Measurements from ENCODE around the gene MICAL2. TPM values are rescaled to one million over a fixed set of nuclear protein-coding genes. Genes with fewer than 3 reads are reported as not detected.

Gene MICAL2
- total and polyA plus RNA-seq, 10 of the 15 experiments (the other 5 are each of a cell fraction or from before 2014, with no cell fraction given): 0.90 to 5.6 (median 2.4) TPM

DNA sequence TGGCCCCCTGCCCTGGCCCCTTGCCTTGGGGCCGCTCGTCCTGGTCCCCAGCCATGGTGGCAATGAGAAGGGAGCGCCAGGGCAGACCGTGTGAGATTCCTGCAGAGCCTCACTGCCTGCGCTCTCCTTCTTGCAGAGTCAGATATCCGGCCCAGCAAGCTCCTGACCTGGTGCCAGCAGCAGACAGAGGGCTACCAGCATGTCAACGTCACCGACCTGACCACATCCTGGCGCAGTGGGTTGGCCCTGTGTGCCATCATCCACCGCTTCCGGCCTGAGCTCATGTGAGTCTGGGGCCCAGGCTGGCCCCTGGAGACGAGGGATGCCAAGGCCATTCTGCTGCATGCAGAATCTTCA is 114.1 kb downstream of the MICAL2 start (continued):
- TF ChIP-seq ZNF24 (IDR thresholded peaks at IDR 0.05) (no peak), CREM (IDR thresholded peaks at IDR 0.05; ENCODE audit: low read depth) (peak; percentile 69; the same call in 1 of the 2 replicates), GATAD2B (conservative IDR thresholded peaks at IDR 0.05; ENCODE audit: low read depth) (no peak)
- TF ChIP-seq, protein P1, sequence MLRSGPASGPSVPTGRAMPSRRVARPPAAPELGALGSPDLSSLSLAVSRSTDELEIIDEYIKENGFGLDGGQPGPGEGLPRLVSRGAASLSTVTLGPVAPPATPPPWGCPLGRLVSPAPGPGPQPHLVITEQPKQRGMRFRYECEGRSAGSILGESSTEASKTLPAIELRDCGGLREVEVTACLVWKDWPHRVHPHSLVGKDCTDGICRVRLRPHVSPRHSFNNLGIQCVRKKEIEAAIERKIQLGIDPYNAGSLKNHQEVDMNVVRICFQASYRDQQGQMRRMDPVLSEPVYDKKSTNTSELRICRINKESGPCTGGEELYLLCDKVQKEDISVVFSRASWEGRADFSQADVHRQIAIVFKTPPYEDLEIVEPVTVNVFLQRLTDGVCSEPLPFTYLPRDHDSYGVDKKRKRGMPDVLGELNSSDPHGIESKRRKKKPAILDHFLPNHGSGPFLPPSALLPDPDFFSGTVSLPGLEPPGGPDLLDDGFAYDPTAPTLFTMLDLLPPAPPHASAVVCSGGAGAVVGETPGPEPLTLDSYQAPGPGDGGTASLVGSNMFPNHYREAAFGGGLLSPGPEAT (IDR thresholded peaks at IDR 0.05; ENCODE audit: low read depth): no peak
- TF ChIP-seq, protein P2, sequence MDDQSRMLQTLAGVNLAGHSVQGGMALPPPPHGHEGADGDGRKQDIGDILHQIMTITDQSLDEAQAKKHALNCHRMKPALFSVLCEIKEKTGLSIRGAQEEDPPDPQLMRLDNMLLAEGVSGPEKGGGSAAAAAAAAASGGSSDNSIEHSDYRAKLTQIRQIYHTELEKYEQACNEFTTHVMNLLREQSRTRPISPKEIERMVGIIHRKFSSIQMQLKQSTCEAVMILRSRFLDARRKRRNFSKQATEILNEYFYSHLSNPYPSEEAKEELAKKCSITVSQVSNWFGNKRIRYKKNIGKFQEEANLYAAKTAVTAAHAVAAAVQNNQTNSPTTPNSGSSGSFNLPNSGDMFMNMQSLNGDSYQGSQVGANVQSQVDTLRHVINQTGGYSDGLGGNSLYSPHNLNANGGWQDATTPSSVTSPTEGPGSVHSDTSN (IDR thresholded peaks at IDR 0.05; ENCODE audit: insufficient replicate concordance, low read depth, low read length): no peak

DNA sequence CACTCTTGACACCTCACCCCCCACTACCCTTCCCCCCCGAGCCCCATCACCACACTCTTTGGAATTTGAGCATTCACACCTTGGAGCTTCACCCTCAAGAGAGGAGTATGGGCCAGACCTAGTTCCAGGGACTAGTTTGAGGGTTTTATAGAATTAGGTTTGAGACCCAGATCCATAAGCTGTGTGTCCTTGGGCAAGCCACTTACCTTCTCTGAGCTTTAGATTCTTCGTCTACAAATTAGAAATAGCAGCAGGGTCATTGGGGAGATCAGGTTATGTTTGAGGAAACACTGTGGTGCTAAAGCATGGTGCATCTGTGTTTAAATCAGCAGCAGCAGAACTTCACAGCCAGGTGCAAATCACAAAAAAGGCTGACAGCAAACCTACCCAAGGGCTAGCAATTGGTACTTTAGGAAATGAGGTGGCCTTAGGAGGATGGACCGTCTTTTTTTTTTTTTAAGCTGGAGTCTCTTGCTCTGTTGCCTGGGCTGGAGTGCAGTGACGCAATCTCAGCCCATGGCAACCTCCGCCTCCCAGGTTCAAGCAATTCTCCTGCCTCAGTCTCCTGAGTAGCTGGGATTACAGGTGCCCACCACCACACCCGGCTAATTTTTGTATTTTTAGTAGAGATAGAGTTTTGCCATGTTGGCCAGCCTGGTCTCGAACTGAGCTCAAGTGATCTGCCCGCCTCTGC is 114.8 kb downstream of the MICAL2 start:
- Histone ChIP-seq H3K27ac (ENCODE audit: control insufficient read depth, insufficient read depth) (no peak overlapping the region), H4K20me1 (ENCODE audit: control insufficient read depth, insufficient read depth) (no peaks in the 10 kb centered on the region), H3K4me1 (ENCODE audit: control insufficient read depth, insufficient read depth, low read length) (peaks cover 7% of the 10 kb centered on the region), H3K9me3 (replicated peaks; ENCODE audit: control insufficient read depth, insufficient read depth, low read length) (no peaks in the 10 kb centered on the region), H3K27me3 (replicated peaks in 1 of 2; ENCODE audit: control insufficient read depth in 2 of 2, insufficient read depth in 2 of 2, low read length in 1 of 2) (no peaks in the 10 kb centered on the region), H3K36me3 (ENCODE audit: control insufficient read depth in 2 of 2, insufficient read depth in 2 of 2, low read length in 1 of 2) (no peaks in the 10 kb centered on the region), H3K4me2 (ENCODE audit: control insufficient read depth, insufficient read depth) (no peak overlapping the region), H3K79me2 (ENCODE audit: control insufficient read depth, insufficient read depth, low read length) (no peaks in the 10 kb centered on the region), H3K4me3 (no peak overlapping the region), H3K9ac (ENCODE audit: control insufficient read depth, insufficient read depth, low read length) (no peak overlapping the region), H2AFZ (ENCODE audit: control insufficient read depth, low read depth, low read length) (no peak overlapping the region)
- FAIRE-seq (no peak), ATAC-seq (no peak), DNase-seq (ENCODE audit: low read depth, low spot score) (no peak)
- ChIA-PET RAD21 (ENCODE audit: unreplicated experiment) (no interaction called here), SMC1A (ENCODE audit: uncharacterized antibody, unreplicated experiment) (interaction anchor here (0.9 to 2.3 kb wide), 3 partner anchors 11 to 47 kb away, joined by 3 to 12 read pairs (median 3); no protein-coding TSS in a partner anchor), CTCF (interaction anchor here (0.6 to 4.7 kb wide), 4 partner anchors 10 to 889 kb away, joined by 3 to 35 read pairs (median 4); no protein-coding TSS in a partner anchor), POLR2A (no interaction called here)
- intact Hi-C loops (cut with micrococcal nuclease; ENCODE audit: unreplicated experiment) (no loop called here), in situ Hi-C loops (cut with MboI) (no loop called here)
- 95% methylated on average over 8 of the region's 8 CpGs for WGBS (ENCODE audit: insufficient coverage, insufficient replicate concordance, low lambda C conversion rate, missing lambda C conversion rate)
- BruUV-seq (replicated peaks): no TSS peak
- no peak for TF ChIP-seq YY1 (IDR thresholded peaks at IDR 0.05; ENCODE audit: low read depth, low read length)
- TF ChIP-seq, protein P3, sequence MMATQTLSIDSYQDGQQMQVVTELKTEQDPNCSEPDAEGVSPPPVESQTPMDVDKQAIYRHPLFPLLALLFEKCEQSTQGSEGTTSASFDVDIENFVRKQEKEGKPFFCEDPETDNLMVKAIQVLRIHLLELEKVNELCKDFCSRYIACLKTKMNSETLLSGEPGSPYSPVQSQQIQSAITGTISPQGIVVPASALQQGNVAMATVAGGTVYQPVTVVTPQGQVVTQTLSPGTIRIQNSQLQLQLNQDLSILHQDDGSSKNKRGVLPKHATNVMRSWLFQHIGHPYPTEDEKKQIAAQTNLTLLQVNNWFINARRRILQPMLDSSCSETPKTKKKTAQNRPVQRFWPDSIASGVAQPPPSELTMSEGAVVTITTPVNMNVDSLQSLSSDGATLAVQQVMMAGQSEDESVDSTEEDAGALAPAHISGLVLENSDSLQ (IDR thresholded peaks at IDR 0.05): no peak
- no peak for TF ChIP-seq EGR1 (IDR thresholded peaks at IDR 0.05; ENCODE audit: borderline replicate concordance in 1 of 2, low read depth in 2 of 2, low read length in 2 of 2)
- no peak for TF ChIP-seq SMAD5 (IDR thresholded peaks at IDR 0.05; ENCODE audit: low read depth)
- no peak for TF ChIP-seq CREB1 (IDR thresholded peaks at IDR 0.05; ENCODE audit: low read depth)
- TF ChIP-seq, protein P4, sequence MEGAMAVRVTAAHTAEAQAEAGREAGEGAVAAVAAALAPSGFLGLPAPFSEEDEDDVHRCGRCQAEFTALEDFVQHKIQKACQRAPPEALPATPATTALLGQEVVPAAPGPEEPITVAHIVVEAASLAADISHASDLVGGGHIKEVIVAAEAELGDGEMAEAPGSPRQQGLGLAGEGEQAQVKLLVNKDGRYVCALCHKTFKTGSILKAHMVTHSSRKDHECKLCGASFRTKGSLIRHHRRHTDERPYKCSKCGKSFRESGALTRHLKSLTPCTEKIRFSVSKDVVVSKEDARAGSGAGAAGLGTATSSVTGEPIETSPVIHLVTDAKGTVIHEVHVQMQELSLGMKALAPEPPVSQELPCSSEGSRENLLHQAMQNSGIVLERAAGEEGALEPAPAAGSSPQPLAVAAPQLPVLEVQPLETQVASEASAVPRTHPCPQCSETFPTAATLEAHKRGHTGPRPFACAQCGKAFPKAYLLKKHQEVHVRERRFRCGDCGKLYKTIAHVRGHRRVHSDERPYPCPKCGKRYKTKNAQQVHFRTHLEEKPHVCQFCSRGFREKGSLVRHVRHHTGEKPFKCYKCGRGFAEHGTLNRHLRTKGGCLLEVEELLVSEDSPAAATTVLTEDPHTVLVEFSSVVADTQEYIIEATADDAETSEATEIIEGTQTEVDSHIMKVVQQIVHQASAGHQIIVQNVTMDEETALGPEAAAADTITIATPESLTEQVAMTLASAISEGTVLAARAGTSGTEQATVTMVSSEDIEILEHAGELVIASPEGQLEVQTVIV (IDR thresholded peaks at IDR 0.05; ENCODE audit: borderline replicate concordance, partially characterized antibody): no peak
- TF ChIP-seq CHD2 (IDR thresholded peaks at IDR 0.05; ENCODE audit: borderline replicate concordance, low read depth, low read length): no peak
- no peak for TF ChIP-seq MYC (IDR thresholded peaks at IDR 0.05; ENCODE audit: insufficient read depth, insufficient read length, insufficient replicate concordance, low read length, severe bottlenecking)
- no peak for TF ChIP-seq MXI1 (IDR thresholded peaks at IDR 0.05; ENCODE audit: low read depth, low read length)
